Stimulated activated CD4-positive, alpha-beta T cell treated with anti-CD3 and anti-CD28 coated beads, Interleukin-2, amount 100 ng/mL, for 4 hours (primary cell): ENCODE measurements around the gene ACSM5.

Source experiments
- DNase-seq: peaks from one replicate; pipeline ENCODE4 v3.0.0-alpha.2; 2020; ENCODE audit warnings: low read depth

The ACSM5 gene, protein sequence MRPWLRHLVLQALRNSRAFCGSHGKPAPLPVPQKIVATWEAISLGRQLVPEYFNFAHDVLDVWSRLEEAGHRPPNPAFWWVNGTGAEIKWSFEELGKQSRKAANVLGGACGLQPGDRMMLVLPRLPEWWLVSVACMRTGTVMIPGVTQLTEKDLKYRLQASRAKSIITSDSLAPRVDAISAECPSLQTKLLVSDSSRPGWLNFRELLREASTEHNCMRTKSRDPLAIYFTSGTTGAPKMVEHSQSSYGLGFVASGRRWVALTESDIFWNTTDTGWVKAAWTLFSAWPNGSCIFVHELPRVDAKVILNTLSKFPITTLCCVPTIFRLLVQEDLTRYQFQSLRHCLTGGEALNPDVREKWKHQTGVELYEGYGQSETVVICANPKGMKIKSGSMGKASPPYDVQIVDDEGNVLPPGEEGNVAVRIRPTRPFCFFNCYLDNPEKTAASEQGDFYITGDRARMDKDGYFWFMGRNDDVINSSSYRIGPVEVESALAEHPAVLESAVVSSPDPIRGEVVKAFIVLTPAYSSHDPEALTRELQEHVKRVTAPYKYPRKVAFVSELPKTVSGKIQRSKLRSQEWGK

DNA sequence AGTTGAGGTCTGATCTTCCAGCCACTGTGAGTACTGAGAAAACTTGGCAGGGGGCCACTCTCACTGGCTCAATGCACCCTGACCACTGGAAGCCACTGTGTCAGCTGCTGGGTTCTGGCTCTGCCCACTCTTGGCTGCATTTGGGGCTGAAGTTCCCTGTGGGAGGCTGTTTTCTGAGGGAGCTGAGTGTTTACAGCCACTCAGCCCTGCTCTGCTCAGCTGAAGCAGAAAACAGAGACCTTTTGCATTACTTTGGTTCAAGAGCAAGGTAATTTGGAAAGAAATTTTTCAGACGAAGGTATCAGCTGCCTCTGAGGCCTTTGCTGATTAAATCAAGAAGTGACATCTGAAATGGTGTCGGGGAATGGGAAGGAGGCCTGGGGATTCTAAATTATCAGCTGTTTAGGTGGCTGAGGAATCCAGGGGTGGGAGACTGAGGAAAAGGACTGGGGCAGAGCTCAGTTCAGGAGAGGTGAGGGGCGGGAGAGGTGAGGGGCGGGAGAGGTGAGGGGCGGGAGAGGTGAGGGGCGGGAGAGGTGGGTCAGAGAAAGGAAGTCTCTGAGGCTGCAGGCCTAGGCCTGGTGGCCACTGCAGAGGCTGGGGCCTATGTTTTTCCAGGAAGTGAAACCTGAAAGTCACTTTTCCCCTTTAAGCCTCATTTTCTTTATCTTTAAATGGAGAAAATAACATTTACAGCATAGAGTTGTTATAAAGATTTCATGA, at the start of gene ACSM5:
Gene ACSM5, plus strand, starts transcription at position 137 of the 723 bp plus-strand sequence. CDS start 1,951 bp downstream, outside the sequence.
- DNase-seq = no peak

DNA sequence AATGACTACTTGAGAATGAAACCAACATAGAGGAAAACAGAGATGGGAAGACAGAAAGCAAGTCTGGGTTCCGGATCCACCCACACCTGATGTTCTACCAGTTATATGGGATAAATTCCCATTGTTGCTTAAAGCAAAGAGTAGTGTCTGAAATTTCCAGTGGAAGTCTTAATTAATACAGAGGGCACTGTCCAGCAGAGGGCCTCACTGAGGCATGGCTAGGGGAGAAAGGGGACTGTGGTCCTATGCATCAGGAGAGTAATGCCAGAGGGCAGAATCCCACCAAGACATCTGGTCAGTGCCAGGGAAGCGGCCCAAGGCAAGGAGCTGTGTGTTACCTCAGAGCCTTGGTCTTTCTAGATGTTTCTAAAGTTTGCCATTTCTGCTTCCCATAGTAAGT, 49.3 kb upstream of the ACSM5 start:
- no peak for DNase-seq

DNA sequence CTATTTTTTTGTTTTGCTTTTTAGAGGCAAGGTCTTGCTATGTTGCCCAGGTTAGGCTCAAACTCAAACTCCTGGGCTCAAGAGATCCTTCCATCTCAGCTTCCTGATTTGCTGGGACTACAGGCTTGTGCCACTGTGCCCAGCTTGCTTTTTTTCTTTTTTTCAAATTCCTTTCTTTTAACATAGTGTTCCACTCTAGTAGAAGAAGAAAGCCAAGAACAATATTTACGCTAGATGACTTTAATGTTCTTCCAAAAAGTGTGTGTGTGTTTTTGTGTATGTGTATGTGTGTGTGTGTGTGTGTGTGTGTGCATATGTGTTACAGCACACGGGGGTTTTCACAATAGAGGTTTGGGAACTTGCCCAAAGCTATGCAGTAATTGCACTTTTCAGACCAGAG, 46.1 kb upstream of the ACSM5 start:
- no peak for DNase-seq

DNA sequence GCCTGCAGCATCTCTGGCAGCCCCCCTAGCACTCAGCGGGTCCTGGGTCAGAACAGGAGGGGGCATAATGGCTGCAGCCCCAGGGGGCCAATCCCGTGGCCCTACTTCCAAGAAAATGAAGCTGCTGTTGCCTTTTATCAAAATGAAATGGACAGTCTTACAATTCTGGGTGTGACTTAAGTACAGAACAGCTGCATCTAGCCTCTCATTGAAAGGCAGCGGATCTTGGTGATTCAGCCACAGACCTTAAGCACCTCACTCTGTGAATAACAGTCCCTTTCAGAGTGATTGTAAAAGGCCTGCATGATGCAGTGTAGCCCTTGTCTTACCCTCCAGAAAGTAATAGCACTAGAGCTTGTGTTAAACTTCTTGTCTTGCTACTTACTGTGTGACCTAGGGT, 45.3 kb upstream of the ACSM5 start:
- DNase-seq = no peak

DNA sequence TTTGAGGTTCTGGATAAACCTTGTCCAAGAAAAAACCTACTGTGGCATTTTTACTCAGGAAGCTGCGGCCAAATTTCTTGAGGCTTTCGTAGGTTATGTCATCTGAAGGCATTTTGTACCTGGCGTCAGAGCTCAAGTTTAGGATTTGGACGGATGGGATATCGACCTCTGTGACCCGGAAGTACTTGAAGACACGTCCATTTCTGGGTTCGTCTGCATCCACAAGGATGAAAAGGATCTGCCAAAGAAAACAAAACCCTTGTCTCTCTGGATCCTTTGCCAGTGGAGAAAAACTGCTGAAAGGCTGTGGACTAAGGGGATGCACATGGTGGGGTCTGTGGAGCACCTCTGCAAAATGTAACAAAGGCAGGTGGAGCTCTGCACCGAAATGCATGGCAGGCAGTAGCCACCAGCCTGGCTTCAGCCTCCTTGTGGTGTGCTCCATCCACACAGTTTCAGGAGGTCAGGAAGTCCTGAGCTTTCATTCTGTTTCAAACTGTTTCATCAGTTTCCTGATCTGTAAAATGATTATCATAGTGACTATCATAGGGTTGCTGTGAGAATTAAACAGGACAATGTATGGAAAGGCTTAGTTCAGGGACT, 39.8 kb upstream of the ACSM5 start:
- DNase-seq = no peak

DNA sequence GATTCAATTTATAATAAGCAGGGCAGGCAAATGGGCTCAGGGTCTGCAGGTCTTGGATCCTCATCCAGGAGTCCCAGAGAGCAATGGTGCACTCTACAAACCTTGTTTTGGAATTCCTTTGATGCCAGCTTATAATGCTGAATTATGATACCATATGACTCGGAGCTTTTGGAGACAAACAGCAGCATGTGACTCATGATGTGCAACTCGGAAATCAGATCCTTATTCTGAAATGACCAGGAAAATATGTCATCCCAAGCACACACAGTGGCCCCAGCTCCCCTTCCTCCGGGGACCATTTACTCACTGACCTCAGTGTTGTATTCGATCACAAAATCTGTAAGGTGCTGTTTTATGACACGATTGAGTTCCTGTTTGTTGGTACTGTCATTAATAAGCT, 36.6 kb upstream of the ACSM5 start:
- no peak for DNase-seq

DNA sequence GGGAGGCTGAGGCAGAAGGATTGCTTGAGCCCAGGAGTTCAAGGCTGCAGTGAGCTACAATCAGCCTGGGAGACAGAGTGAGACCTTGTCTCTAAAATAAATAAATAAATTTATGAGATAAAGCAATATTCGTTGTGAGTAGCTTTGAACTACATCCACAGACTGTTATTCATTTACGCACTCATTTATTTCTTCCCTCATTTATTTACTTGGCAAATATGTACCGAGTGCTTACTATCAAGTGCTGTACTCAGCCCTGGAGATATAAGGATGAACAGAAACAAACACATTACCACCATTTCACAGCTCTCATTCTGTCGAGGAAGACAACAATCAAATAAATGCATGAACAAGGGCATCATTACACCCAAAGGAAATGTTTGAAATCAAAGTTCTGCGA, 32.2 kb upstream of the ACSM5 start:
- no peak for DNase-seq

DNA sequence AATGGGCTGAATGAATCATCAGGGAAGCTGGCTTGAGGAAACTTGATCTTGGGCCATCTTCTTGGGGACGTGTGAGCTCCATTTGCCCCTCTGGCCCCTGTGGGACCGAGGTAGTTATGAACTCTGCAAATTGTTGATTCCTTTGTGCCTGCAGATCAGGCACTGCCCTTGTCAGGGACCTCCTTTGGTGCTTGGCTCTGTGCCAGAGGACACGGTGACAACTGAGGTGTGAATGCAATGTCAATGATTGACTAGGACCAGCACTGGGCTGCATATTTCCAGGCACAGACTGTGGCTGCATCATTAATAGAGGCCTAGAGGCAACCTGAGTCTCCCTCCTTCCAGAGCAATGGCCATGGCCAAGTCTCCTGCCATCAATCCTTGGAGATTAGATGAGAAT, 28.6 kb upstream of the ACSM5 start:
- no peak for DNase-seq

DNA sequence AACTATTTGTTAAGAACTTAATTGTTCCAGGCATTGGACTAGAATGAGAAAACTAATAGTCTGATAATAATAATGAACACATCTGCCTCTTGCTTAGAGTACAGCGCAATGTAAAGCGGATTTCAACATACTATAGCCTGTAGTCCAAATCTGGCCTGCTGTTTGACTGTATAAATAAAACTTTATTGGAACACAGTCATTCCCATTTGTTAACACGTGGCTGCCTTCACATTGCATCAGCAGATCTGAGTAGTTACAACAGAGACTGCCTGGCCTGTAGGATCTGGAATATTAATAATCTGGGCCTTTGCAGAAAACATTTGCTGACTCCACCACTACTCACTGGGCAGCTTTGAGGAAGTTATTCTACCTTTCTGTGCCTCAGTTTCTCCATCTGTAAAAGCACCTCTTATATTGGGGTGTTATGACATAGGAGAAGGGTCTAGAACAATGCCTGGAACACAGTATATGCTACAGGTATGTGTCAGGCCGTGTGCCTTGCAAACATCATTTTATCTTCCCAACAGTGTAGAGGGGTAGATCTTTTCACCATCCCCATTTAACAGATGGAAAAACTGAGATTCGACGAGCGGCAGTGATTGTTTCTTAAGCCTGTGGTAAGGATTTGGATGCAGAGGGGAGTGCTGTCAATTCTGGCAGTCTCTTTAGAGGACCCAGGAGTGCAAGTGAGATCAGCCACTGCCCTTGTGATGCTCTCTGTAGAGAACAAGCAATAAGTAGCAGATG, 27.0 kb upstream of the ACSM5 start:
- DNase-seq = no peak

DNA sequence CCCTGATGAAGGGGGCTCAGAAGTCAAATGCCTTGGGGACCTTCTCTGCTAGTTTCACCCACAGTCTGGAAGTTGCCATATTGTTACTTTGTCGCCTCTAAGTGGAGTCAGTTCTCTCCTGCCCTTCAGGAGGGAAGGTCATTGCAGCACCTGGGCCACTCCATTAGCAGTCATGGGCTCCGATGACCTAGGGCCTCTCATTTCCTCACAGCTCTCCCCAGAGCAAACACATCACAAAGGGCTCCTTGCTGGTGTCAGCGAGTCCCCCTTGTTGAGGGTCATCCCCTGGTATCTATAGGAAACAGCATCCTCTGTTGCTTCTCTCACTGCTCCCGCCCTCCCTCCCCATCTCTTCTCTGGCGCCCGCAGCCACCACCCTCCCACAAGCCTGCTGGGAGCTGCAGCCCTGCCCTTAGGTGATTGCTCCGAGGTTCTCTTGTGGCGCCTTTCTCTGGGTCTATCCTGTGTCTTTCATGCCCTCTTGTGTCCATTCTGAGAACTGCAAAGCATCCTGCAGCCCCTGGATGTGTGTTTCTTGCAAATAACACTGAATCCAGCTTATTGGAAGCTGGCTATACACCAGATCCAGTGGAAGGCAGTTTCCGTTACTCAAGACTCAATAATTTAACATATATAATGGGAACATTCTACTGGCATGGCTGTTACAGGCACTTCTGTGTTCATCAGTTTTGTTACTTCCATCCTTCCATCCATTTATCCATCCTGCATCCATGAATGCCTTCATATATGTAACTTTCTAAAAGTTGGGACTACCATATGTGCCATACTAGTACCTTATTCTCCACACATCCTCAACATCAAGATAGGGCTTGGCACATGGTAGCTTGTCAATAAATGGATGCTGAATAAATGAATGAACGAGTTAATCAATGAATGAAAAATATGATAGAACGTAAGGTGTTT, 26.0 kb upstream of the ACSM5 start:
- DNase-seq = peak; percentile 8

DNA sequence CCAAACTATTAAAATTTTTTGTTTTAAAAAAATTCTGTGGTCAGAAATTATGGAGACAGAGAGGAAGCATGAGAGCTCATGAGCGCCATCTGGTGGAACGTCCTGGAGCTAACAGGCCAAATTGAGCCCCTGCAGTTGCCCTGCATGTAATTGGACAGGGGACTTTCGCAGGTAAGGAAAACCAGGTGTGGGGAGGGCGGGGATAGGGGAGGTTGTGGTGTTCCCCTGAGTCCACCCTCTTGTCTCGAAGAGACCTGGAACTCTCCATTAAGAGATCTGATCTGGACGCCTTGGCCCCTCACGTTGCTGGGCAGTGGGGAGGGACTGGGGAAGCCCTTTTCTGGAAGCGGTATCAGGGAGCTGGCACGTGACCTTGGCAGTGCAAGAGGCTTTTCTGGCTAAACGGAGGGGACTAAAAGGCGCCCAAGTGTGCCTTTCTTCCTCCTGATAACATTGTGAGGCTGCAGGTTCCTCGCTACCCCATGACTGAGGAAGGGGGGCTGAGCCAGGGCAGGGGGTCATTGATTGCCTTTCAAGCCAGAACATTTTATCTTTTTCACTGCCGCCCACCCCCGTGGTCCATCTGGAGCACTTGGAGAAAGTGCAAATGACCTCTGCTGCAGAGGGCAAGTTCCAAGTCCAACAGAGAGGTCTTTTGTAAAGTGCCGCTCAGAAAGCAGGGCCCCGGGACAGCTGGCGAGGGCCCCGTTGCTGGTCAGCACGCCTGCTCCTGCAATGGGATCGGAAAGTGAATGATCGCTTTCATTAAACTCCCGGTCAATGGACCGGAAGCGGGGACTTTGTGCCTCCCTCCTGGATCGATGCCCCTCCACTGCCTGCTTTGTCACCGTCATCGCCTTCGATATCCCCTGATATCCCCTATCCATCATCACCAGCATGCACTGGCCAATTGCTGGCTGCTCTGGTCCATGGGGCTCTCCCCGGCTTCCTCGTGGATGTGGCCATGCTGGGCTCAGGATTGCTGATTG, 23.2 kb upstream of the ACSM5 start:
- DNase-seq = peak; percentile 28

DNA sequence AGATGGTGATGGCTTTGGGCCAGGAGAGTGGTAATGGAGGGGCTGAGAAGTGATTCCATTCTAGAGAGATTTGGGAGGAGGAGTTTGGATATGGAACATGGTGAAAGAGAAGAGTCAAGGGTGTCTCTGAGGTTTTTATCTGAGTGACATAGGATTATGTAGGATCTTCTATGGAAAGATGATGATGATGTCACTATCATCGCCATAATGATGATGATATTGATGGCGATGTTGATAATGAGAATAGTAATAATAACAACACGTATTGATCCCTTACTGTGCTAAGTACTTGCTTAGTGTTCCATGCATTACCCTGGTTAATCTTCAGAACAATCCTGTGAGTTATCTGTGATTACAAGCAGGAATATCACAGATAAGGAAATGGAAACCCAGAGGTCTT, 21.4 kb upstream of the ACSM5 start:
- DNase-seq = no peak

DNA sequence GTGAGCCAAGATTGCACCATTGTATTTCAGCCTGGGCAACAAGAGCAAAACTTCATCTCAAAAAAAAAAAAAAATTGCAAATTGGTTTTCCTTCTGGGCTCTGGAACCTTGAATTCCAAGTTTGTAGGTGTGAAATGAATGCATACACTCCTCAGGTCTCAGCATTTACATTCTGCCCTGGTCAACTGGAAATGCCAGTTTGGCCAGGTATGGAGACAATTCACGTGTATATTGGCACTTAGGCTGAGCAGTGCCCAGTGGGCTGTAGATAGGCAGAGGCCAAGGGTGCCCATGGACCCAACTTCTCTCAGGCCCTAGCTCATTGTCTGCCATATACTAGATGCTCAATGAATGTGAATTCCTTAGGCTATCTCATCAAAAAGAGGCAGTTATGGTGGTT, 20.5 kb upstream of the ACSM5 start:
- DNase-seq = no peak

DNA sequence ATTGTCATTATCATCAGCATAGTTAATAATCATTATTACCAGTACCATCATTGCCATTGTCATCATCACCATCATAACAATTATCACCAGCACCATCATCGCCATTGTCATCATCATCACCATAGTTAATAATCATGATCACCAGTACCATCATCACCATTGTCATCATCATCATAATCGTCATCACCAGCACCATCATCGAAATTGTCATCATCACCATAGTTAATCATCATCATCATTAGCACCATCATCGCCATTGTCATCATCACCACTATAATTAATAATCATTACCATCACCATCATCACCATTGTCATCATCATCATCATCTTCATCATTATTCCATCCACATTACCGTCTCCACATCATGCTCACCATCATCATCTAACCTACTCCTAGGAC, 18.3 kb upstream of the ACSM5 start:
- no peak for DNase-seq

DNA sequence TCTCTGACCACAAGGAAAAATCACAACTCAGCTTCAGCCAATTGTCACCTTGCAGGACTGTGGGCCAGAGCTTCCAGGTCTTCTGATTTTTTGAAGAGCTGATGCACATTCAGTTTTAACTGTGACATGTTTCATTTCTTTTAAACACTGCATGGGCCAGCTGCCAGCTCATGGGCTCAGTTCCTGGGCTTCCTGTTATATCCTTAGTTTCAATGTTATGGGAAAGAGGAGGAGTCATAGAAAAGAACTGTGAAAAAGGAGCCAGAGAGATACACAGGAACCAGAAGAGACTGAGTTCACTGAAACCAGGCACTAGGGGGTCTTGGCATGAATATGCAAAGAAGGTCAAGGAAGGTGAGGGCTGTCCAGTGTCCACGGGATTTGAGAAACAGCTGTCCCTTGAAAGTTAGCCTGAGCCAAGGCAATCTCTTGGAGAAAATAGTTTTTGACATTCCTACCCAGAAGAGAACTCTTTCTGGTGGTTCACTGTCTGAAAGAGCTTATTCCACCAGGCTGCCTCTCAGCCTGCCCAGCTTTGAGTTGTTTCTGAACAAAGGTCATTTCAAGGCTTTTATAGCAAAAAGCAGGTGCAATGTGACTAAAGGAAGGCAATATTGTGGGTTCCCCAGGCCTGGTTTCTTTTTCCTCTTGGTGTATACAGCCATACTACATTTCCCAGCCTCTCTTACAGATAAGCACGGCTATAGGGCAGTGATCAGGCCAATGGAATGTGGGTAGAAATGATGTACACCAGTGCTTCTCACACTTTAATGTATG, 15.3 kb upstream of the ACSM5 start:
- DNase-seq = no peak

DNA sequence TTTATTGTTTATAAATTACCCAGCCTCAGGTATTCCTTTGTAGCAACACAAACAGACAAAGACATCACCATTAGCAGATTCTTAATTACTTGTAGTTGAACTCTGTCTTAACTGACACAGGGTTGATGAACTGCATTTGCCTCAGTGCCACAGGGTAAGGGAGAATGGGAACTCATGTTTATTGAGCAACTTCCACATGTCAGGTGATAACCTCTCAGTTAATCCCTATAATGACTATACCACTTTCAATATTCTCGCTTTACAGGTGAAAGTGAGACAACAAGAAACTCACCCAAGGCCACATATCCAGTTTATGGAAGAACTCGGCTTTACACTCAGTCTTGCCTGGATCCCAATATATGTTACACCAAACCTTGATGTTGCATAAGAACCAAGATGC, 13.4 kb upstream of the ACSM5 start:
- no peak for DNase-seq

DNA sequence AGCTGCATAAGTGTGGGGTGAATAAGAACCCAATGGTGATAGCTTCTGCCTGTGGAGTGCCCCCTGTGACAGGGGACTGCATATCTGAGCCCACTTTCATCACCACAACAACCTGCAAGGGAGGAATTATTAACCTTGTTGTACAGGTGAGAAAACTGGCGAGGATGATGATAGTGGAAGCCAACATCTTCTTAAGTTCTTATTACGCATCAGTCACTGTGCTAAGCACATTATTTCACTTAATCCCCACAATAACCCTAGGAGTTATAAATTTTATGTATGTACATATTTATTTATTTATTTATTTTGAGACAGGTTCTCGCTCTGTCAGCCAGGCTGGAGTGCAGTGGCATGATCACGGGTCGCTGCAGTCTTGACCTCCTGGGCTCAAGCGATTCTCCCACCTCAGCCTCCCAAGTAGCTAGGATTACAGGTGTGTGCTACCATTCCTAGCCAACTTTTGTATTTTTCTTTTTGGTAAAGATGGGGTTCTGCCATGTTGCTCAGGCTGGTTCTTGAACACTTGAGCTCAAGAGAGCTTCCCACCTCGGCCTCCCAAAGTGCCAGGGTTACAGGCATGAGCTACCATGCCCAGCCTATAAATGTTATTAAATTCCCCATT, 12.4 kb upstream of the ACSM5 start:
- no peak for DNase-seq

DNA sequence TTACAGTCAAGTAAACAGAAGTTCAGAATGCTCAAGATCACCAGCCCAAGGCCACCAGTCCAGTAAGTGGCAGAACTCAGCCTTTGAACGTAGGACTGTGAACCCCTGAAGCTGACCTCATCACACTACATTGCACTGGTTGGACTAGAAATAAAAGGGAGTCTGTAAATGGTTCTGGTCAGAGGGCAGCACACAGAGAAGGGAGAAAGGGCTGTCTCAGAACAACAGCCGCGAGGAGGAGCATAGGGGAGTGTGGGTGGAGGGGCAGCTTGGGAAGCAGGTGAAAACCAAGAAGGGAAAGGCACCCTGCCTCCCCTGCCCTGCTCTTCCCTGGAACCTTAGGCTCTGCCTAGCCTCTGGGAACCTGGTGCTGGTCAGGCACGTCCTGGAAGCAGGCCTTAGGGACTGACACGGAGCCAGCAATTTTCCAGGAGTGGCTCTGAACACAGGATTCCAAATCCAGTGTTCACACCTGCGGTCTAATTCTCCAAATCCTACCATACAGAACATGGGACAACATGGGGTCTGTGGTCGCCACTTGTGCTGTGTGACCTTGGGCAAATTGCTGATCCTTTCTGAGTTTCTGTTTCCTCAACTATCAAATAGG, 11.8 kb upstream of the ACSM5 start:
- DNase-seq = no peak
